GM19468 (cell line): Measurements from ENCODE around the gene EIF3L.
A peak's percentile ranks its signal among the peaks of the same experiment; 100 is the strongest.

Source experiments
- ATAC-seq: cut with Tn5 transposase; IDR thresholded peaks from one replicate; pipeline ENCODE4 v1.9.1; 2021; ENCODE audit warnings: mild to moderate bottlenecking, moderate library complexity, moderate number of reproducible peaks; ENCODE audit not compliant: unreplicated experiment; ENCODE audit errors: extremely low read depth

The EIF3L gene

GRCh38 chr22:37924386-37925065, 75.3 kb downstream of the EIF3L start:
- no peak for ATAC-seq

- ATAC-seq, result no peak
These were observed 76.1 kb downstream of the EIF3L start for GRCh38 chr22:37925330-37925729.

DNA sequence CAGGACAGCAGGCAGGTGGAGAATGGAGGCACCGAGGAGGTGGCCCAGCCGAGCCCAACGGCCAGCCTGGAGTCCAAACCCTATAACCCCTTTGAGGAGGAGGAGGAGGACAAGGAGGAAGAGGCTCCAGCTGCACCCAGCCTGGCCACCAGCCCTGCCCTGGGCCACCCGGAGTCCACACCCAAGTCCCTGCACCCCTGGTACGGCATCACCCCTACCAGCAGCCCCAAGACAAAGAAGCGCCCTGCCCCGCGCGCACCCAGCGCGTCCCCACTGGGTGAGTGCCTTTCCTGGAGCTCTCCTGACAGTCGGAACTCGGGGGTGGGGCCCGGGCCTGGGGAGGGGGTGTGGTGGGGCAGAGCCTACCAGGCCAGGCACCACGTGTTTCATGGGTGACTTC, 76.5 kb downstream of the EIF3L start:
- no peak for ATAC-seq

GRCh38 chr22:37926358-37926757, 77.1 kb downstream of the EIF3L start:
- ATAC-seq, result no peak

- ATAC-seq, result no peak
These were observed 77.8 kb downstream of the EIF3L start for GRCh38 chr22:37926771-37927636.

GRCh38 chr22:37927637-37927936, 78.4 kb downstream of the EIF3L start:
- no peak for ATAC-seq

GRCh38 chr22:37929390-37929789, 80.2 kb downstream of the EIF3L start:
- ATAC-seq, result no peak

GRCh38 chr22:37930270-37930951, 81.2 kb downstream of the EIF3L start:
- no peak for ATAC-seq

- no peak for ATAC-seq
These were observed 81.8 kb downstream of the EIF3L start for GRCh38 chr22:37930952-37931440.

- no peak for ATAC-seq
These were observed 82.7 kb downstream of the EIF3L start for GRCh38 chr22:37931893-37932389.

DNA sequence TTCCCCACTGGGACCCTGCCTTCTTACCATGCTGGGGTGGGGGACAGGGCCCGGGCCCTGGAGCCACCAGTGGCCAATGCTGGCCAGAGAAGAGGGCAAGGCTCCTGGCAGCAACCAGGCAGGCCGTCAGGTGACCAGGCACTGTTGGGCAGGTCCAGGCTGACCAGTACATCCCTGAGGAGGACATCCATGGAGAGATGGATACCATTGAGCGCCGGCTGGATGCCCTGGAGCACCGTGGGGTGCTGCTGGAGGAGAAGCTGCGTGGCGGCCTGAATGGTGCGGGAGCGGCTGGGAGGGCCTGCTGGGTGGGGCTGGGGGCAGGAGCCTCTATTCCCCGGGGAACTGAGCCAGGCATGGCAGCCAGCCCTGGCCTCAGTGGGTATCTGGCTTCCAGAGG, 83.2 kb downstream of the EIF3L start:
- no peak for ATAC-seq

DNA sequence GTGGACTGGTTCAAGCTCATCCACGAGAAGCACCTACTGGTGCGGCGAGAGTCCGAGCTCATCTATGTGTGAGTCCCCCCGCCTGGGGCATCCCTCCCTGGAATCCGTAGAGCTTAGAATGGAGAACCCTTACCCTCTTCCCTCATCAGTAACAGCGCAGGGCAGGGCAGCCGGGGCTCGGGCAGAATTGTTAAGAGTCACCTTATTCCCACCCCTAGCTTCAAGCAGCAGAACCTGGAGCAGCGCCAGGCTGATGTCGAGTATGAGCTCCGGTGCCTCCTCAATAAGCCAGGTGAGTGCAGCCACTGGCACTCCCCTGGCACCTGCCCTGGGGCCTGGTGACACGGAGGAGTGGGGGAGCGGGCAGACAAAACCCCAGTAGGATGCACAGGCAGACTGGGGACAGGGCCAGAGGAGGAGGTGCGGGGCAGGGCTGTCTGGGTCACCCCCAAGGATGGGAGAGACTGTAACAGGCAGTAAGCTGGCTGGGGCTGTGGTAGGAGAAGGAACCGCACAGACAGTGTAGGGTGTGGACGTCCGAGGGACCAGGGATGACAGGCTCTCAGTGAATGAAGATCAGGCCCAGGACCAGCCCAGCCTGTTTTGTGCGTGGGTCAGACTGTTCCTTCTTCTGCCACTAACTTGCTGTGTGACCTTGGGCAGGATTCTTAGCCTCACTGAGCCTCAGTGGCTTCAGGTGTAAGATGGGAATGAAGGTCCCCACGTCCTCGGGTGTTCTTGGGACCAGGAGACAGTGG, 83.8 kb downstream of the EIF3L start:
- no peak for ATAC-seq

DNA sequence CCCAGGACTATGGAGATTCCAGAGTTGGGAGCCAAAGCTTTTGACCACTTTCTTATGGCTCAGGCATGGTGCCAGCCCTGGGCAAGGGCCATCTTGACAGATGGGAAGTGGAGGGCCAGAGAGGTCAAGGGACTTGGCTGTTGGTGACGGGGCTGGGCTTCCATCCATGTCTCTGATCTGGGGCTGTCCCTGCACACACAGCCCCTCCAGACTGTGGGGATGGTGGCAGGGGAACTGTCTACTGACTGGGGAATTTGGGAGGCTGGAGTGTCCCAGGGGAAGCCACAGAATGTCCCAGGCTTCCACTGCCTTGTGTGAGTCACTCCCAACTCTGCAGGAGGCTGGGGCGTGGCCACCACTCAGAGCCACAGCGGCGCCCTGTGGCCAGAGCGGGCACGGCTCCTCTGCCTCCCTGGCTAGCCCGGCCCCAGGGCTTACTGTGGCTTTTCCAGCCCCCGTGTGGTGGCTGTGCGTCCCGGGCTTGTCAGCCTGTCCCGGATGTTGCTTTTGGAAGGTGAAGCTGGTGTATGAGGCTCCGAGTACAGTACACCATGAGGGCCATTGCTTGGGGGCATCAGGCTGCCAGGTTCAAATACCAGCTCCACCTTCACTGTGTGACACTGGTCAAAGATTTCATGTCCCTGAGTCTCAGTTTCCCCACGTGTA, 84.6 kb downstream of the EIF3L start:
- ATAC-seq, result peak; percentile 32
